Stimulated activated CD4-positive, alpha-beta T cell treated with anti-CD3 and anti-CD28 coated beads, Interleukin-15, amount 100 ng/mL, for 24 hours (primary cell): ENCODE measurements around the gene KCNA10.

Experiments used
- DNase-seq: peaks from one replicate; pipeline ENCODE4 v3.0.0-alpha.2; 2020

KCNA10 gene

GRCh38 chr1:110519125-110519810 lies at the start of gene KCNA10:
Gene KCNA10 (minus strand): TSS chr1:110519175. CDS start chr1:110518787, 388 bp downstream.
- no peak for DNase-seq

GRCh38 chr1:110566836-110567235 lies 47.9 kb upstream of the KCNA10 start:
- DNase-seq: no peak

- DNase-seq: no peak
Observed at GRCh38 chr1:110565565-110565964, 46.6 kb upstream of the KCNA10 start.

GRCh38 chr1:110563089-110563488 lies 44.1 kb upstream of the KCNA10 start:
- DNase-seq: no peak

- DNase-seq: no peak
Observed at GRCh38 chr1:110561596-110561995, 42.6 kb upstream of the KCNA10 start.

- peak; percentile 22 for DNase-seq
Observed at GRCh38 chr1:110559157-110559556, 40.2 kb upstream of the KCNA10 start.

GRCh38 chr1:110557481-110557880 lies 38.5 kb upstream of the KCNA10 start:
- no peak for DNase-seq

- no peak for DNase-seq
Observed at GRCh38 chr1:110556471-110556807, 37.5 kb upstream of the KCNA10 start.

- DNase-seq: no peak
Observed at GRCh38 chr1:110555807-110556470, 37.0 kb upstream of the KCNA10 start.

- DNase-seq: peak; percentile 79
Observed at GRCh38 chr1:110554871-110555801, 36.2 kb upstream of the KCNA10 start.

GRCh38 chr1:110551278-110551809 lies 32.4 kb upstream of the KCNA10 start:
- no peak for DNase-seq

GRCh38 chr1:110549831-110550230 lies 30.9 kb upstream of the KCNA10 start:
- no peak for DNase-seq

GRCh38 chr1:110548381-110548780 lies 29.4 kb upstream of the KCNA10 start:
- DNase-seq: peak; percentile 10

GRCh38 chr1:110547017-110547416 lies 28.0 kb upstream of the KCNA10 start:
- DNase-seq: no peak

GRCh38 chr1:110545492-110545891 lies 26.5 kb upstream of the KCNA10 start:
- DNase-seq: no peak

GRCh38 chr1:110544753-110545152 lies 25.8 kb upstream of the KCNA10 start:
- DNase-seq: no peak

- DNase-seq: no peak
Observed at GRCh38 chr1:110542725-110543124, 23.8 kb upstream of the KCNA10 start.

GRCh38 chr1:110541906-110542395 lies 23.0 kb upstream of the KCNA10 start:
- no peak for DNase-seq

- DNase-seq: no peak
Observed at GRCh38 chr1:110540891-110541685, 22.1 kb upstream of the KCNA10 start.

- DNase-seq: no peak
Observed at GRCh38 chr1:110538921-110539320, 19.9 kb upstream of the KCNA10 start.

GRCh38 chr1:110538075-110538474 lies 19.1 kb upstream of the KCNA10 start:
- no peak for DNase-seq

- DNase-seq: no peak
Observed at GRCh38 chr1:110535985-110536384, 17.0 kb upstream of the KCNA10 start.
